K562 (cell line): ENCODE data around the gene GRIN1. TPM values are rescaled to one million over a fixed set of nuclear protein-coding genes. Genes with fewer than 3 reads are reported as not detected.

Experiments
- ATAC-seq: fragments of 200-7000 bp; cut with Tn5 transposase; 3 replicates; pipeline ENCODE4 v1.9.1; 2020; ENCODE audit warnings: moderate library complexity
- BruUV-seq: library from RNA; stranded (reverse); fragments of 400-500 nt; replicated peaks from 2 replicates; lab custom pipeline; 2021; lab: Mats Ljungman, UMichigan
- CTCF ChIA-PET: fragments of 300-600 bp; formaldehyde crosslinking; extraction: SDS; loops from one replicate; lab custom pipeline; 2021; ENCODE audit warnings: low intra/inter-chr PET ratio; lab: Yijun Ruan, JAX
- POLR2A ChIA-PET: fragments of 300-600, 350-650 bp; sonication (Branson Sonifier 250); formaldehyde crosslinking; extraction: SDS; loops from one replicate; lab custom pipeline; 2021; ENCODE audit warnings: antibody characterized with exemption, inconsistent platforms; lab: Yijun Ruan, JAX
- DNase-seq, 4 experiments: peaks; one replicate each; pipeline versions ENCODE4 v3.0.0 to v3.0.0-alpha.2; 2011 to 2018; ENCODE audit warnings: low spot score in 3 of 4, mixed read lengths in 3 of 4; ENCODE audit errors: extremely low read depth in 1 of 4
- FAIRE-seq: peaks from 2 replicates; lab custom pipeline; 2011; peaks lifted over from hg19 to GRCh38; lab: Jason Lieb, UNC
- H2AFZ ChIP-seq: 2 replicates; pipeline ENCODE4 v1.6.0; 2011; ENCODE audit warnings: low read depth, low read length, control low read depth, inconsistent platforms
- H3K27ac ChIP-seq: fragments of 200-600 bp; 3 replicates; pipeline ENCODE4 v1.8.0; 2011; ENCODE audit warnings: low read depth, mild to moderate bottlenecking, control low read depth, inconsistent platforms, low read length, moderate library complexity, mixed read lengths; ENCODE audit errors: extremely low read depth
- H3K27me3 ChIP-seq, 2 experiments: fragments of 300-600 bp in 1 of 2; 2 replicates in 1 of 2; 3 replicates in 1 of 2; pipeline versions ENCODE4 v1.6.0 to v1.8.0; 2011; ENCODE audit warnings: inconsistent platforms in 2 of 2, low read length in 2 of 2, mild to moderate bottlenecking in 1 of 2, mixed read lengths in 1 of 2, moderate library complexity in 1 of 2; ENCODE audit not compliant: control insufficient read depth in 2 of 2, insufficient read depth in 2 of 2
- H3K36me3 ChIP-seq: fragments of 300-600 bp; 3 replicates; pipeline ENCODE4 v1.8.0; 2011; ENCODE audit warnings: mild to moderate bottlenecking, low read length, inconsistent platforms; ENCODE audit not compliant: control insufficient read depth, insufficient read depth
- H3K4me1 ChIP-seq, 2 experiments: fragments of 200-600 bp in 1 of 2; replicated peaks in 1 of 2; 2 replicates in 1 of 2; 3 replicates in 1 of 2; pipeline versions ENCODE4 v1.5.1 to v1.8.0; 2011; ENCODE audit warnings: inconsistent platforms in 2 of 2, low read length in 2 of 2, mild to moderate bottlenecking in 1 of 2, mixed read lengths in 1 of 2, moderate library complexity in 1 of 2; ENCODE audit not compliant: control insufficient read depth in 2 of 2, insufficient read depth in 2 of 2
- H3K4me2 ChIP-seq: 2 replicates; pipeline ENCODE4 v1.6.1; 2011; ENCODE audit warnings: low read length, control low read depth, inconsistent platforms, mixed read lengths; ENCODE audit not compliant: insufficient read depth
- H3K4me3 ChIP-seq: fragments of 200-600 bp; sonication (generic), shearing (Covaris generic); 2 replicates; pipeline ENCODE4 v1.5.1; 2016; ENCODE audit warnings: control low read depth, inconsistent platforms
- H3K79me2 ChIP-seq: fragments of 200-600 bp; 3 replicates; pipeline ENCODE4 v1.8.0; 2011; ENCODE audit warnings: low read length, inconsistent platforms; ENCODE audit not compliant: control insufficient read depth, insufficient read depth
- H3K9ac ChIP-seq, 2 experiments: 2 replicates each; pipeline versions ENCODE4 v1.6.0 to v1.6.1; 2011; ENCODE audit warnings: low read depth in 2 of 2, low read length in 2 of 2, control low read depth in 1 of 2, inconsistent platforms in 1 of 2, mild to moderate bottlenecking in 1 of 2, mixed read lengths in 1 of 2; ENCODE audit not compliant: insufficient read depth in 1 of 2
- H3K9me1 ChIP-seq: one replicate; pipeline ENCODE4 v1.6.0; 2011; ENCODE audit warnings: inconsistent platforms, mild to moderate bottlenecking, low read length, moderate library complexity; ENCODE audit not compliant: control insufficient read depth, insufficient read depth
- H3K9me3 ChIP-seq: replicated peaks from 2 replicates; pipeline ENCODE4 v1.5.1; 2011; ENCODE audit warnings: low read depth, low read length, inconsistent platforms; ENCODE audit not compliant: control insufficient read depth, insufficient read depth
- H4K20me1 ChIP-seq: replicated peaks from 2 replicates; pipeline ENCODE4 v1.6.1; 2011; ENCODE audit warnings: low read length, inconsistent platforms, mixed read lengths; ENCODE audit not compliant: control insufficient read depth, insufficient read depth
- BACH1 ChIP-seq: fragments of 200-800 bp; sonication (Bioruptor generic); IDR thresholded peaks from 2 replicates; pipeline ENCODE4 v1.6.1; 2016; ENCODE audit warnings: missing genetic modification characterization, missing compliant biosample characterization
- CREB5 ChIP-seq: fragments of 250-450 bp; sonication (Bioruptor Pico); IDR thresholded peaks from 2 replicates; pipeline ENCODE4 v1.5.0; 2020; ENCODE audit warnings: mild to moderate bottlenecking
- NCOR1 ChIP-seq: fragments of 450-650 bp; IDR thresholded peaks from 2 replicates; pipeline ENCODE4 v1.6.1; 2016; ENCODE audit warnings: mild to moderate bottlenecking, moderate library complexity
- RBM22 ChIP-seq: fragments of 200-400 bp; formaldehyde crosslinking; IDR thresholded peaks from 2 replicates; pipeline ENCODE4 v1.6.1; 2018; ENCODE audit warnings: low read length, low read depth; ENCODE audit not compliant: poor library complexity, severe bottlenecking
- RFX7 ChIP-seq: fragments of 250-450 bp; sonication (Bioruptor Pico); IDR thresholded peaks from 2 replicates; pipeline ENCODE4 v1.5.1; 2021; ENCODE audit warnings: mild to moderate bottlenecking
- SPI1 ChIP-seq: IDR thresholded peaks from 2 replicates; pipeline ENCODE4 v1.6.1; 2011; ENCODE audit warnings: low read depth, low read length, control low read depth, borderline replicate concordance
- WGBS: fragments of 100-300 bp; shearing (Covaris generic); methylation state at CpG from one replicate; pipeline ENCODE4 v1.1.6; 2016; ENCODE audit warnings: low coverage, mixed read lengths; ENCODE audit not compliant: insufficient coverage; ENCODE audit errors: missing lambda C conversion rate; 5-methylcytosine and 5-hydroxymethylcytosine counted together
- in situ Hi-C: fragments of 300-500 bp; cut with MboI; formaldehyde crosslinking; loops from 4 replicates; pipeline ENCODE4 v1.15.0; 2018; ENCODE audit warnings: inconsistent platforms, mixed read lengths
- intact Hi-C: fragments of 100-400 bp; cut with micrococcal nuclease; formaldehyde crosslinking; loops from 2 replicates; pipeline ENCODE4 v1.14.2; 2022
- polyA plus RNA-seq, 8 experiments: library from polyadenylated mRNA; depleted of rRNA in 4 of 8; stranded (reverse) in 5 of 8; unstranded in 3 of 8; fragments of >200 nt; fragmentation: Nextera tagmentation in 2 of 8; fragmentation: Illumina TruSeq in 1 of 8; extraction: Ambion mirVana in 2 of 8; extraction: Trizol in 1 of 8; gene quantifications; 2 replicates each; pipeline versions ENCODE4 v1.2.1 to v1.2.3, GENCODE V29; 2011 to 2014; ENCODE audit warnings: inconsistent platforms in 1 of 8, missing spikeins in 1 of 8
- total RNA-seq, 7 experiments: library from RNA; depleted of rRNA in 6 of 7; stranded (reverse); fragments of >200 nt in 6 of 7; fragmentation: Illumina TruSeq in 2 of 7; extraction: Trizol in 2 of 7; gene quantifications; 2 replicates each; pipeline versions ENCODE4 v1.2.1 to v1.2.3, GENCODE V29; 2011 to 2021; ENCODE audit warnings: low replicate concordance in 1 of 7

The GRIN1 gene
- total and polyA plus RNA-seq, 9 of the 15 experiments (the other 6 are each of a cell fraction or from before 2014, with no cell fraction given) = 0.03 to 0.35 (median 0.16) TPM; not detected in 6

- CTCF ChIA-PET = no interaction called here
Measured at GRCh38 chr9:137172901-137173795, 34.2 kb downstream of the GRIN1 start.

More at GRCh38 chr9:137172901-137173795, 34.2 kb downstream of the GRIN1 start:
- H3K4me2 ChIP-seq = no peak overlapping the region
- peaks cover 9% of the 10 kb centered on the region; the same call in 1 of the 3 replicates for H3K36me3 ChIP-seq
- no TSS peak for BruUV-seq
- H3K4me3 ChIP-seq = no peak overlapping the region
- no peak for DNase-seq
- H3K4me1 ChIP-seq = peaks cover under 1 to 84% of the 10 kb centered on the region in 2 experiments; a peak in 3 of 5 replicates
- no peak overlapping the region for H2AFZ ChIP-seq
- no peaks in the 10 kb centered on the region for H3K79me2 ChIP-seq
- H3K27ac ChIP-seq = no peak overlapping the region
- 38% methylated on average over 17 of the region's 21 CpGs for WGBS
- 0 out of 2 replicates have a peak, but pooled peaks cover 5% of the 10 kb centered on the region for H4K20me1 ChIP-seq
- no peaks in the 10 kb centered on the region for H3K9me3 ChIP-seq
- TF ChIP-seq RBM22 = peak; percentile 16
- TF ChIP-seq CREB5 = no peak
- no peak for TF ChIP-seq RFX7
- no peak for TF ChIP-seq SPI1
- no peak for TF ChIP-seq NCOR1
- TF ChIP-seq BACH1 = no peak
- no peak for ATAC-seq
- H3K27me3 ChIP-seq = peaks cover 11 to 26% of the 10 kb centered on the region in 2 experiments; a peak in 4 of 5 replicates
- H3K9ac ChIP-seq = no peak overlapping the region; a peak in 1 of 4 replicates
- POLR2A ChIA-PET = interaction anchor here (1.0 to 1.8 kb wide), 3 partner anchors 10 to 69 kb away, joined by 3 to 7 read pairs (median 5); no protein-coding TSS in a partner anchor
- FAIRE-seq = no peak
- intact Hi-C loops = no loop called here
- H3K9me1 ChIP-seq = no peaks in the 10 kb centered on the region
- in situ Hi-C loops = no loop called here
